Smooth muscle cell (in vitro differentiated cells): ENCODE results near the gene ABTB2. TPM values are rescaled to one million over a fixed set of nuclear protein-coding genes. Genes with fewer than 3 reads are reported as not detected.

Experiments used
- DNase-seq: peaks from one replicate; lab custom pipeline; 2025; ENCODE audit not compliant: unreplicated experiment; lab: John Stamatoyannopoulos, UW
- H2AFZ ChIP-seq: fragments of 200-600 bp; sonication (generic); 2 replicates; pipeline ENCODE4 v1.6.0; 2016; ENCODE audit warnings: antibody characterized with exemption, low read depth, mild to moderate bottlenecking
- H3F3A ChIP-seq: fragments of 200-600 bp; sonication (generic); 2 replicates; pipeline ENCODE4 v1.6.0; 2017; ENCODE audit warnings: antibody characterized with exemption, low read depth
- H3K27ac ChIP-seq: fragments of 200-600 bp; sonication (generic); 2 replicates; pipeline ENCODE4 v1.5.1; 2016; ENCODE audit warnings: low read depth, mild to moderate bottlenecking
- H3K27me3 ChIP-seq: fragments of 200-600 bp; sonication (generic); 2 replicates; pipeline ENCODE4 v1.6.1; 2016; ENCODE audit warnings: low read depth, mild to moderate bottlenecking
- H3K36me3 ChIP-seq: fragments of 200-600 bp; sonication (generic); 2 replicates; pipeline ENCODE4 v1.5.1; 2016; ENCODE audit warnings: low read depth
- H3K4me1 ChIP-seq: fragments of 200-600 bp; sonication (generic); 2 replicates; pipeline ENCODE4 v1.5.1; 2016; ENCODE audit warnings: low read depth
- H3K4me2 ChIP-seq: fragments of 200-600 bp; sonication (generic); 2 replicates; pipeline ENCODE4 v1.6.0; 2016; ENCODE audit warnings: mild to moderate bottlenecking
- H3K4me3 ChIP-seq: fragments of 200-600 bp; sonication (generic); 2 replicates; pipeline ENCODE4 v1.5.1; 2016; ENCODE audit warnings: mild to moderate bottlenecking
- H3K79me2 ChIP-seq: fragments of 200-600 bp; sonication (generic); 2 replicates; pipeline ENCODE4 v1.6.0; 2016; ENCODE audit warnings: low read depth, mild to moderate bottlenecking
- H3K9ac ChIP-seq: fragments of 200-600 bp; sonication (generic); 2 replicates; pipeline ENCODE4 v1.6.0; 2016; ENCODE audit warnings: low read depth
- H3K9me3 ChIP-seq: fragments of 200-600 bp; sonication (generic); replicated peaks from 2 replicates; pipeline ENCODE4 v1.5.1; 2016; ENCODE audit warnings: low read depth
- H4K20me1 ChIP-seq: fragments of 200-600 bp; sonication (generic); 2 replicates; pipeline ENCODE4 v1.6.0; 2016; ENCODE audit warnings: low read depth
- WGBS: methylation state at CpG from one replicate; pipeline ENCODE4 v1.1.7; 2016; ENCODE audit warnings: low lambda C conversion rate; 5-methylcytosine and 5-hydroxymethylcytosine counted together
- polyA plus RNA-seq: library from polyadenylated mRNA; unstranded; fragments of >200 nt; fragmentation: Nextera tagmentation; extraction: Ambion mirVana; gene quantifications from 2 replicates; pipeline ENCODE4 v1.2.1, GENCODE V29; 2016
- total RNA-seq: library from RNA; depleted of rRNA; stranded (reverse); fragments of >200 nt; gene quantifications from 2 replicates; pipeline ENCODE4 v1.2.3, GENCODE V29; 2014
- TF ChIP-seq, protein P1 (sequence below): fragments of 200-600 bp; sonication (generic); IDR thresholded peaks from 2 replicates; pipeline ENCODE4 v1.5.1; 2017; ENCODE audit warnings: borderline replicate concordance, mild to moderate bottlenecking, antibody characterized with exemption; ENCODE audit not compliant: insufficient read depth, poor library complexity, severe bottlenecking

Gene ABTB2
- total and polyA plus RNA-seq, 2 experiments from 2014 or later, result 4.3 to 4.9 TPM

DNA sequence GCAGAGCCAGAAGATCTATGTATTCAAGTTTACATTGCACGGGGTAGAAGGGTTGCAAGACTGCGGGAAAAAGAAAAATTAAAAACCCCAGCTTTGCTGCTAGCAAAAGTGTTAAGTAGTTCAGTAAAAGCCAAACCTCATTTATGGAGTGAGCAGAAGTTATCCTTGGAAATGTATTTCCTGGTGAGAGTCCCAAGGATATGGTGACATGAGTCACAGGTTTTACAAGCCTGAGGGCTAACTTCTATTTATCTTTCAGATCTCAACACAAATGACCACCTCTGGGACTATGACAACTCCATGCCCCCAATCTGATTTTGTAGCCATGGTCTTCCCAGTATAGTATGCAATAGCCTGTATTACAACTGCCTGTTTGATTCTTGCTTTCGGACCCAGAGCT lies 26.1 kb downstream of the ABTB2 start:
- H2AFZ ChIP-seq, result no peak overlapping the region
- TF ChIP-seq, protein P1, sequence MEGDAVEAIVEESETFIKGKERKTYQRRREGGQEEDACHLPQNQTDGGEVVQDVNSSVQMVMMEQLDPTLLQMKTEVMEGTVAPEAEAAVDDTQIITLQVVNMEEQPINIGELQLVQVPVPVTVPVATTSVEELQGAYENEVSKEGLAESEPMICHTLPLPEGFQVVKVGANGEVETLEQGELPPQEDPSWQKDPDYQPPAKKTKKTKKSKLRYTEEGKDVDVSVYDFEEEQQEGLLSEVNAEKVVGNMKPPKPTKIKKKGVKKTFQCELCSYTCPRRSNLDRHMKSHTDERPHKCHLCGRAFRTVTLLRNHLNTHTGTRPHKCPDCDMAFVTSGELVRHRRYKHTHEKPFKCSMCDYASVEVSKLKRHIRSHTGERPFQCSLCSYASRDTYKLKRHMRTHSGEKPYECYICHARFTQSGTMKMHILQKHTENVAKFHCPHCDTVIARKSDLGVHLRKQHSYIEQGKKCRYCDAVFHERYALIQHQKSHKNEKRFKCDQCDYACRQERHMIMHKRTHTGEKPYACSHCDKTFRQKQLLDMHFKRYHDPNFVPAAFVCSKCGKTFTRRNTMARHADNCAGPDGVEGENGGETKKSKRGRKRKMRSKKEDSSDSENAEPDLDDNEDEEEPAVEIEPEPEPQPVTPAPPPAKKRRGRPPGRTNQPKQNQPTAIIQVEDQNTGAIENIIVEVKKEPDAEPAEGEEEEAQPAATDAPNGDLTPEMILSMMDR, result no peak
- no peaks in the 10 kb centered on the region for H3K36me3 ChIP-seq
- no peaks in the 10 kb centered on the region for H3K27me3 ChIP-seq
- peaks cover 13% of the 10 kb centered on the region for H3K79me2 ChIP-seq
- peaks cover 12% of the 10 kb centered on the region for H3F3A ChIP-seq
- no peaks in the 10 kb centered on the region for H3K9me3 ChIP-seq
- peaks cover 98% of the 10 kb centered on the region for H4K20me1 ChIP-seq
- H3K4me3 ChIP-seq, result no peak overlapping the region
- no peak for DNase-seq
- peak overlapping the region; percentile 34 for H3K4me2 ChIP-seq
- H3K9ac ChIP-seq, result no peak overlapping the region
- peak overlapping the region; percentile 2 for H3K27ac ChIP-seq
- WGBS, result 38% methylated on average over 3 of the region's 3 CpGs
- no peaks in the 10 kb centered on the region for H3K4me1 ChIP-seq

DNA sequence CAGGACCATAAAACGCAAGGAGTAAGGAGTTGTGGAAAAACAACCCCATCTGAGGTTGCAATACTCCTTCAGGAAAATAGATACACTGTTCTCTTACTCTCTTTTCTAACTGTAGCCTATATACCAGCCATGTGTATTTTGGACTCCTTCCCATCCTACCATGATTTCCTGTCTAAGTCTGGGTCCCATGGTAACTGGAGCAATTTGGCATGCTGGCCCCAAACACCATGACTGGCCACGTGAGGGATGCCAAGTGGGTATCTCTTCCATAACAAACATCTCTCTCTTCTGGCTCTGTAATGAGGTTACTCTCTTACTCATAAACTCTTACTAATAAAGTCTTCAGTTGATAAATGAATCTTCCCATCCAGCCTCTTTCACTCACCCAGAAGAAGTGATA lies 26.5 kb downstream of the ABTB2 start:
- TF ChIP-seq, protein P1, result no peak
- Histone ChIP-seq H3K4me3 (no peak overlapping the region), H3K9me3 (no peaks in the 10 kb centered on the region), H3K79me2 (peaks cover 13% of the 10 kb centered on the region), H3K27ac (peak overlapping the region; percentile 2), H3K27me3 (no peaks in the 10 kb centered on the region), H3K4me1 (no peaks in the 10 kb centered on the region), H3K4me2 (peak overlapping the region; percentile 34), H3K9ac (no peak overlapping the region), H3K36me3 (no peaks in the 10 kb centered on the region), H3F3A (peaks cover 12% of the 10 kb centered on the region), H4K20me1 (peaks cover 98% of the 10 kb centered on the region), H2AFZ (no peak overlapping the region)
- WGBS, result 57% methylated on average over 2 of the region's 2 CpGs
- no peak for DNase-seq

DNA sequence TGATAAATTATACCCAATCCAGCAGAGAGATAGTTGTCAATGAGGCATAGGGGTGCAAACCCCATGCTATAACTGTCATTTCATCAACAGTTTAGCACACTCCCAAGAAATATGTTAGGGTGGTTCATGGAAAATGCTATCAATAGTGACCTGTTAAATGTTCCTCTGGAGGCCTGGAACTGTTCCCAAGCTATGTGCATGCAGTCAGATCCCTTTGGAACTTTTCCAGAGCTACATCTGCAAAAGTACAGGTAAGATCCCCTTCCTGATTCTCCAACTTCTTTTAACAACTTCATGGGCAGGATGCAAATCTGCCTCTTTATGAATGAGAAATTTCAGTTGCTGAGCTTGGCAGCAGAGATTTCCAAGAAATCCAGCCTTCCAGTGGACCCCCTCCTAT lies 27.2 kb downstream of the ABTB2 start:
- no peak overlapping the region for H3K27ac ChIP-seq

DNA sequence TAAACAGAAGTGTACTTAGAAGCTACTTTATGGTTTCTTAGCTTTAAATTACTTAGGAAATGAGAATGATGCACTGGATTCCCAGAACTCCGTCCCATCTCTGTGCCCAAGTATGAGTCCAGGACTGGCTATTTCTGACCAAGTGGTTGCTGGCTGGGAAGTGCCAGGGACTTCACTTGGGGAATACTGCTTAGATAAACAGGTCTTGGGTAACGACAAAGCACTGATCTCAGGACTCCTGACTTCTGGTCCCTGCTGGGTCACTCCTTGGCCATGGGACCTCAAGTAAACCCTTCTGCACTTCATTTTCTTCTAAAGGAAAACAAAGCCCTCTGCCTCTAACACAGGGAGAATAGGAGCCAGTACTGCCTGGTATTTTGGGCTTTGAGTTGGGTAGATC lies 27.9 kb downstream of the ABTB2 start:
- H4K20me1 ChIP-seq, result peaks cover 97% of the 10 kb centered on the region
- H3K27me3 ChIP-seq, result no peaks in the 10 kb centered on the region
- no peak overlapping the region for H3K9ac ChIP-seq
- H3F3A ChIP-seq, result peaks cover 12% of the 10 kb centered on the region
- no peak overlapping the region for H3K4me3 ChIP-seq
- TF ChIP-seq, protein P1, result no peak
- H3K27ac ChIP-seq, result no peak overlapping the region
- H3K9me3 ChIP-seq, result no peaks in the 10 kb centered on the region
- no peaks in the 10 kb centered on the region for H3K36me3 ChIP-seq
- DNase-seq, result no peak
- H3K4me1 ChIP-seq, result no peaks in the 10 kb centered on the region
- peaks cover 17% of the 10 kb centered on the region for H3K79me2 ChIP-seq
- 91% methylated on average over 2 of the region's 2 CpGs for WGBS
- H3K4me2 ChIP-seq, result no peak overlapping the region
- no peak overlapping the region for H2AFZ ChIP-seq

More for the DNA sequence above, 27.2 kb downstream of the ABTB2 start:
- Histone ChIP-seq H3K9me3 (no peaks in the 10 kb centered on the region), H3K27me3 (no peaks in the 10 kb centered on the region), H3K4me3 (no peak overlapping the region), H3K36me3 (no peaks in the 10 kb centered on the region), H3K9ac (no peak overlapping the region), H3K4me2 (no peak overlapping the region), H3F3A (peaks cover 12% of the 10 kb centered on the region), H4K20me1 (peaks cover 97% of the 10 kb centered on the region), H3K79me2 (peaks cover 13% of the 10 kb centered on the region), H3K4me1 (no peaks in the 10 kb centered on the region), H2AFZ (no peak overlapping the region)
- TF ChIP-seq, protein P1, result no peak
- DNase-seq, result no peak
